ENCODE results near the gene WDR19. TPM values are rescaled to one million over a fixed set of nuclear protein-coding genes. Genes with fewer than 3 reads are reported as not detected.

The WDR19 gene
- total RNA-seq, 1 donor from 2014 or later: 24.8 TPM

DNA sequence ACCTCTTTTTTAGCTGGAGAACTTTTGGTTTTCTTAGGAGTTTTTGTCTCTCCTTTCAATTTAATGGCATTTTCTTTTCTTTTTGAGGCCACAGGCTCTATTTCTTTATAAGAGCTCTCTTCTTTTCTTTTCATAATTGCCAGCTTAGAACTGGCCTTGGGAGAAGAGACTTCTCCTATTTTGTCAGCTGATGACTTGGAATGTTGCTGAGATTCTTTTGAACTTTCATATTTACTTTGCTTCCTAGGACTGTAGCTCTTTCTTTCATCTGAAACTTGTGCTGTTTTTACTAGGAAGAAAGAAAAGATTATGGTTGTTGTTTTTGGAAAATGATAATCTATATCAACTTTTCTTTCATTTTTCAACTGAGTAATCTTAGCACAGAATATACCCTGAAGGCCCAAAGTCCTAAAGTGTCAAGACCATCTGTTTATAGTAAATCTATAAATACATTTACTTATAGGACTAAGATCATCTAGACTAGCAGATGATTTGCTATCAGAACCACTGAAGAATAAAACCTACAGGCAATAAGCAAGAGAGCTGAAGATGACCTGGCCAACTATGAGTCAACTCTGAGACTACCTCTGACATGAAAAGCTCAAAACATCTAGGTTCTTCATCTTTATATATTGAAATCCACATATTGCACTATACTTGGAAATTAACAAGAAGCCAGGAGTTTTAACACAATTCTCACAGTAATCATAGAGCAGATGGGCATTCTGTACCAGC, 138.2 kb downstream of the WDR19 start:
- TF ChIP-seq, protein P1, sequence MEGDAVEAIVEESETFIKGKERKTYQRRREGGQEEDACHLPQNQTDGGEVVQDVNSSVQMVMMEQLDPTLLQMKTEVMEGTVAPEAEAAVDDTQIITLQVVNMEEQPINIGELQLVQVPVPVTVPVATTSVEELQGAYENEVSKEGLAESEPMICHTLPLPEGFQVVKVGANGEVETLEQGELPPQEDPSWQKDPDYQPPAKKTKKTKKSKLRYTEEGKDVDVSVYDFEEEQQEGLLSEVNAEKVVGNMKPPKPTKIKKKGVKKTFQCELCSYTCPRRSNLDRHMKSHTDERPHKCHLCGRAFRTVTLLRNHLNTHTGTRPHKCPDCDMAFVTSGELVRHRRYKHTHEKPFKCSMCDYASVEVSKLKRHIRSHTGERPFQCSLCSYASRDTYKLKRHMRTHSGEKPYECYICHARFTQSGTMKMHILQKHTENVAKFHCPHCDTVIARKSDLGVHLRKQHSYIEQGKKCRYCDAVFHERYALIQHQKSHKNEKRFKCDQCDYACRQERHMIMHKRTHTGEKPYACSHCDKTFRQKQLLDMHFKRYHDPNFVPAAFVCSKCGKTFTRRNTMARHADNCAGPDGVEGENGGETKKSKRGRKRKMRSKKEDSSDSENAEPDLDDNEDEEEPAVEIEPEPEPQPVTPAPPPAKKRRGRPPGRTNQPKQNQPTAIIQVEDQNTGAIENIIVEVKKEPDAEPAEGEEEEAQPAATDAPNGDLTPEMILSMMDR (IDR thresholded peaks at IDR 0.05; ENCODE audit: insufficient read depth, low read length, poor library complexity, severe bottlenecking): no peak
- H3K36me3 ChIP-seq (ENCODE audit: control insufficient read depth, insufficient read depth, low read length): no peaks in the 10 kb centered on the region
- DNase-seq (ENCODE audit: low read depth): no peak
- H3K27me3 ChIP-seq (ENCODE audit: control insufficient read depth, insufficient read depth, low read length): no peaks in the 10 kb centered on the region
- no peak overlapping the region for H3K4me3 ChIP-seq (ENCODE audit: low read depth, low read length)

DNA sequence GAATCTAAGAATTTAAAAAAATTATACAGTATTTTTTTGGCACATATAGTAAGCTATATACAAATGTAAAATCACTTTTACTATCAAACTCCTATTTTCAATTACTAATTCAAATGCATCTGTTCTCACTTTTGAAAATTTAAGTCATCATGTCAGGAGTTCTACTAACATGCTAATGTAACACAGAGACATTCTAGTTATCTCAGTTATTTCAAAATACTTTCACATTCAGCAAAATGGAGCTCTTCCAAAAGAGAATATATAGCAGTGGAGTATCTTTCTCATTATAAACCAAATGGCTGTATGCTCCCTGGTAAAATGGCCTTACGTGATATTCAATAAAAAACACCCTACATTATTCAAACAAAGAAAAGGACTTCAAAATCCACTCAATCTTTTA, 141.5 kb downstream of the WDR19 start:
- no peaks in the 10 kb centered on the region for H3K36me3 ChIP-seq (ENCODE audit: control insufficient read depth, insufficient read depth, low read length)
- H3K27me3 ChIP-seq (ENCODE audit: control insufficient read depth, insufficient read depth, low read length): no peaks in the 10 kb centered on the region
- TF ChIP-seq, protein P1 (IDR thresholded peaks at IDR 0.05; ENCODE audit: insufficient read depth, low read length, poor library complexity, severe bottlenecking): no peak
- no peak overlapping the region for H3K4me3 ChIP-seq (ENCODE audit: low read depth, low read length)
- DNase-seq (ENCODE audit: low read depth): no peak

DNA sequence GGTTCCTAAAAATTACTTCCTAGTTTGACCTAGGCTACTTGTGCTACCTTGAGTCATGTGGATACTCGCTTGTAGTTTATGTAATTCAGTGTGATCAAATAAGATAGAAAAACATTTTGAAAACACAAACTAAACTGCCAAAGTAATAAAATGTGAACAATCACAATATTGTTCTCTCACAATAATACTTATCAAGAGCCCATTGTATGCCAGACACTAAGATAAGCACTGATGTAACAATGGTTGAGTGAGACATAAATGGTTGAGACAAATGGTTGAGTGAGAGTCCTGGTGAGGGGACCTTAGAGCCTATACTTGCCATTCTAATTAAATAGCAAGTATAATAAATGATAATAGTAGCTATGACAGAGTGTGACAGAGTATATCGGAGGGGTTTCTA, 142.1 kb downstream of the WDR19 start:
- Histone ChIP-seq H3K4me3 (ENCODE audit: low read depth, low read length) (no peak overlapping the region), H3K36me3 (ENCODE audit: control insufficient read depth, insufficient read depth, low read length) (no peaks in the 10 kb centered on the region), H3K27me3 (ENCODE audit: control insufficient read depth, insufficient read depth, low read length) (no peaks in the 10 kb centered on the region)
- TF ChIP-seq, protein P1 (IDR thresholded peaks at IDR 0.05; ENCODE audit: insufficient read depth, low read length, poor library complexity, severe bottlenecking): no peak
- DNase-seq (ENCODE audit: low read depth): no peak

DNA sequence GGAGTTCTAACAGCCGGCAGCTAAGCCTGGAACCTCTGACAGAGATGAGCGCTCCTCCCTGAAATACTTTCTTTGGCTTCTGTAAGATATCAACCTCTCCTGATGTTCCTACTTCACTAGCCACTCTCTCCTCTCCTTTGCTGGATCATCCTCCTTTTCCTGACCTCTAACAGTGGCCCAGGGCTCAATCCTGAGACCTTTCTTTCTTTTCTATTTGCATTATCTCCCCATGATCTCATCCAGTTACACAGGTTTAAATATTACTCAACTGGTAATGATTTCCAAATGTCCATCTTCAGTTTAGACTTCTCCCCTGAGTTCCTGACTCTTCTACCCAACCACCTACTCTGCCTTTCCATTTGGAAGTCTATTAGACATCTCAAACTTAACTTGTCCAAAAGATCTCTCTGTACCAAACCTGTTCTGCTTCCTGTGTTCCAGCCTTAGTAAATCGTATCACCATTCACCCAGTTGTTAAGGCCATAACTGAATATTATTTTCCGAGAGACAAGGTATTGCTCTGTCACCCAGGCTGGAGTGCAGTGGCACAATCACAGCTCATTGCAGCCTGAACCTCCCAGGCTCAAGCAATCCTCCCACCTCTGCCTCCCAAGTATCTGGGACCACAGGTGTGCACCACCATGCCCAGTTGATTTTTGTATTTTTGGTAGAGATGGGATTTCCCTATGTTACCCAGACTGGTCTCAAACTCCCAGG, 142.7 kb downstream of the WDR19 start:
- TF ChIP-seq, protein P1 (IDR thresholded peaks at IDR 0.05; ENCODE audit: insufficient read depth, low read length, poor library complexity, severe bottlenecking): no peak
- Histone ChIP-seq H3K36me3 (ENCODE audit: control insufficient read depth, insufficient read depth, low read length) (no peaks in the 10 kb centered on the region), H3K4me3 (ENCODE audit: low read depth, low read length) (no peak overlapping the region), H3K27me3 (ENCODE audit: control insufficient read depth, insufficient read depth, low read length) (no peaks in the 10 kb centered on the region)
- DNase-seq (ENCODE audit: low read depth): no peak

DNA sequence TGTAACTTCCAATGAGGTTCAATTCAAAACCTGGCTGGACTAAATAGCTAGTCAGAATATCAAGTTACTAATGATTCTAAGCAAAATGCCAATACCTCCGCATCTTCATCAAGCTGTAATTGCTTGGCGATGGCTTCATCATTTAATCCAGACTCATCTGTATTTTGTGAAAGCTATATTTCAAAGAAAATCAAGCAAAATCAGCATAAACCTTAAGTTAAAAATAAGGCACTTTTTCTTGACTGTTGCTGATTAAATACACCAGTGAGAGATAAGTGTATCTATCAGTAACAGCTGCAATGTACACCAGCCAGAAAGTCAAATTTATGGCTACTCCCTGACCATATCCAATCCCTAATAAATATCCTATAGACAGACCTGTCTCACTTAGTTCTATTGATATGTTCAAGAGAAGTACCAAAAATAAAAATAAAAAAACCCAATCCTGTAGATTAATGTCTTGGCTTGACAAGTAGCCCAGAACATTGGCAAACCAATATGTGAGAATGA, 144.2 kb downstream of the WDR19 start:
- H3K4me3 ChIP-seq (ENCODE audit: low read depth, low read length): no peak overlapping the region
- no peaks in the 10 kb centered on the region for H3K36me3 ChIP-seq (ENCODE audit: control insufficient read depth, insufficient read depth, low read length)
- TF ChIP-seq, protein P1 (IDR thresholded peaks at IDR 0.05; ENCODE audit: insufficient read depth, low read length, poor library complexity, severe bottlenecking): no peak
- no peak for DNase-seq (ENCODE audit: low read depth)
- no peaks in the 10 kb centered on the region for H3K27me3 ChIP-seq (ENCODE audit: control insufficient read depth, insufficient read depth, low read length)

Data from kidney epithelial cell (primary cell).